Activated CD4-positive, alpha-beta T cell treated with anti-CD3 and anti-CD28 coated beads for 24 hours (primary cell): ENCODE results near the gene LZTR1.

Experiments
- DNase-seq, 2 donors: peaks; one replicate each; pipeline ENCODE4 v3.0.0-alpha.2; 2020; ENCODE audit warnings: low read depth in 2 of 2

The LZTR1 gene

GRCh38 chr22:20951151-20951931 is 30.8 kb upstream of the LZTR1 start:
- no peak for DNase-seq

- no peak for DNase-seq
Observed at GRCh38 chr22:20951932-20952380, 30.1 kb upstream of the LZTR1 start.

GRCh38 chr22:20952544-20953341 is 29.4 kb upstream of the LZTR1 start:
- no peak for DNase-seq

- no peak for DNase-seq
Observed at GRCh38 chr22:20953342-20953608, 28.8 kb upstream of the LZTR1 start.

GRCh38 chr22:20953668-20954500 is 28.2 kb upstream of the LZTR1 start:
- no peak for DNase-seq

GRCh38 chr22:20955548-20955947 is 26.5 kb upstream of the LZTR1 start:
- DNase-seq = no peak

- no peak for DNase-seq
Observed at GRCh38 chr22:20956258-20957101, 25.6 kb upstream of the LZTR1 start.

- no peak for DNase-seq
Observed at GRCh38 chr22:20957102-20957682, 24.9 kb upstream of the LZTR1 start.

- DNase-seq = no peak
Observed at GRCh38 chr22:20957683-20958431, 24.2 kb upstream of the LZTR1 start.

- no peak for DNase-seq
Observed at GRCh38 chr22:20959578-20960461, 22.3 kb upstream of the LZTR1 start.

GRCh38 chr22:20960609-20961008 is 21.5 kb upstream of the LZTR1 start:
- no peak for DNase-seq

- no peak for DNase-seq
Observed at GRCh38 chr22:20962491-20962945, 19.6 kb upstream of the LZTR1 start.

GRCh38 chr22:20963201-20964052 is 18.7 kb upstream of the LZTR1 start:
- no peak for DNase-seq

- no peak for DNase-seq
Observed at GRCh38 chr22:20964090-20964798, 17.9 kb upstream of the LZTR1 start.

- DNase-seq = no peak
Observed at GRCh38 chr22:20964799-20965103, 17.3 kb upstream of the LZTR1 start.

- no peak for DNase-seq
Observed at GRCh38 chr22:20965104-20965887, 16.8 kb upstream of the LZTR1 start.
